Esophagus muscularis mucosa (tissue), 4 donors: ENCODE measurements around the gene USP22.

Experiments
- CTCF ChIP-seq, 3 experiments: fragments of 200-600 bp in 2 of 3; fragments of 450-650 bp in 1 of 3; sonication (generic) in 2 of 3; IDR thresholded peaks; one replicate each; pipeline ENCODE4 v1.5.1; 2017 to 2019; ENCODE audit warnings: antibody characterized with exemption in 3 of 3, mild to moderate bottlenecking in 2 of 3, moderate library complexity in 1 of 3
- EP300 ChIP-seq: sonication (generic); formaldehyde crosslinking; IDR thresholded peaks from one replicate; pipeline ENCODE4 v1.6.1; 2017; ENCODE audit warnings: antibody characterized with exemption
- POLR2A ChIP-seq: fragments of 450-650 bp; IDR thresholded peaks from one replicate; pipeline ENCODE4 v1.6.1; 2017; ENCODE audit warnings: antibody characterized with exemption, moderate library complexity, mild to moderate bottlenecking, low read depth
- POLR2AphosphoS5 ChIP-seq, 2 donors: sonication (generic); formaldehyde crosslinking; IDR thresholded peaks; one replicate each; pipeline ENCODE4 v1.6.1; 2017; ENCODE audit warnings: antibody characterized with exemption in 2 of 2

GRCh38 chr17:21004016-21004930 is 38.5 kb downstream of the USP22 start:
- no peak for TF ChIP-seq CTCF (IDR thresholded peaks at IDR 0.05)
- TF ChIP-seq POLR2AphosphoS5 (IDR thresholded peaks at IDR 0.05) = no peak
- TF ChIP-seq EP300 = no peak
- TF ChIP-seq POLR2A = no peak
